ENCODE results near the gene MBD6. TPM values are rescaled to one million over a fixed set of nuclear protein-coding genes. Genes with fewer than 3 reads are reported as not detected.

MBD6 gene
- total and polyA plus RNA-seq, 2 of the 4 experiments (the other 2 are of a cell fraction), result 0.90 to 9.3 TPM

GRCh38 chr12:57553343-57554202 is 30.9 kb downstream of the MBD6 start:
- H4K20me1 ChIP-seq (ENCODE audit: insufficient read depth, low read length), result no peaks in the 10 kb centered on the region
- ATAC-seq (ENCODE audit: low read depth) (no peak), DNase-seq (no peak)
- ChIA-PET CTCF (interaction anchor here (1.0 kb wide), 1 partner anchor 79 kb away, joined by 3 read pairs; the partner anchor contains the start of gene B4GALNT1), POLR2A (ENCODE audit: unreplicated experiment) (no interaction called here)
- intact Hi-C loops (cut with micrococcal nuclease), result no loop called here
- TF ChIP-seq POLR2A (IDR thresholded peaks at IDR 0.05; ENCODE audit: low read depth, low read length), result no peak
- TF ChIP-seq CEBPB (IDR thresholded peaks at IDR 0.05; ENCODE audit: low read depth, low read length), result no peak
- no peak for TF ChIP-seq CHD1 (IDR thresholded peaks at IDR 0.05; ENCODE audit: low read depth, low read length)
- TF ChIP-seq MXI1 (IDR thresholded peaks at IDR 0.05; ENCODE audit: borderline replicate concordance, low read depth, low read length), result no peak
- no peak for TF ChIP-seq FOS (IDR thresholded peaks at IDR 0.05; ENCODE audit: low read depth, low read length)
- TF ChIP-seq CTCF (conservative IDR thresholded peaks at IDR 0.05; ENCODE audit: low read depth, low read length), result no peak
- no peak for TF ChIP-seq RCOR1 (IDR thresholded peaks at IDR 0.05; ENCODE audit: insufficient replicate concordance, low read length)
- peaks cover 43% of the 10 kb centered on the region for H3K27me3 ChIP-seq (ENCODE audit: control insufficient read depth, insufficient read depth, low read length)
- in situ Hi-C loops (cut with MboI; ENCODE audit: low sequenced_read_pairs), result no loop called here
- no peak overlapping the region for H3K9ac ChIP-seq (ENCODE audit: low read depth, low read length)
- no peaks in the 10 kb centered on the region for H3K36me3 ChIP-seq (ENCODE audit: control insufficient read depth, insufficient read depth, low read length)
- H2BK15ac ChIP-seq (ENCODE audit: low read depth, low read length), result no peak overlapping the region
- H3K4me3 ChIP-seq (ENCODE audit: insufficient read depth, low read depth, low read length), result no peak overlapping the region
- no peak overlapping the region for H2AFZ ChIP-seq (replicated peaks; ENCODE audit: low read length, poor library complexity)
- H3K56ac ChIP-seq (ENCODE audit: extremely low read depth, insufficient read depth, low read length), result no peak overlapping the region
- no peak overlapping the region for H4K91ac ChIP-seq (ENCODE audit: insufficient read depth, low read depth, low read length)
- peaks cover 0 to 4% of the 10 kb centered on the region in 2 experiments; a peak in 1 of 4 replicates for H3K79me1 ChIP-seq (ENCODE audit: low read depth in 1 of 2, low read length in 2 of 2)
- H3K4ac ChIP-seq (ENCODE audit: low read depth, low read length), result no peak overlapping the region
- H2BK120ac ChIP-seq (ENCODE audit: low read depth, low read length), result no peak overlapping the region
- no peak overlapping the region for H4K8ac ChIP-seq (ENCODE audit: low read depth in 2 of 2, low read length in 2 of 2)
- no peak overlapping the region for H3K4me2 ChIP-seq (ENCODE audit: low read depth, low read length)
- H3K23ac ChIP-seq (ENCODE audit: low read depth, low read length), result no peak overlapping the region
- no peak overlapping the region for H2BK5ac ChIP-seq (ENCODE audit: low read depth, low read length, poor library complexity, severe bottlenecking)
- H3K27ac ChIP-seq (ENCODE audit: insufficient read depth, low read length), result no peak overlapping the region
- WGBS, 2 experiments (ENCODE audit: extremely low coverage in 2 of 2, insufficient read length in 1 of 2), result 57% methylated on average over 1 of the region's 7 CpGs; no CpG with 5 or more reads in 1 of the 2 experiments
- H4K5ac ChIP-seq (ENCODE audit: low read depth, low read length), result no peak overlapping the region
- H3K9me1 ChIP-seq (ENCODE audit: insufficient read depth, low read length), result peaks cover 7% of the 10 kb centered on the region; the same call in 1 of the 2 replicates
- BruUV-seq (replicated peaks), result no TSS peak
- dilution Hi-C loops (cut with HindIII; ENCODE audit: low sequenced_read_pairs, unreplicated experiment), result loop anchor here (25.0 kb wide), 1 partner anchor 109 kb away; no protein-coding TSS in a partner anchor
- no peaks in the 10 kb centered on the region for H3K9me3 ChIP-seq (ENCODE audit: control insufficient read depth, insufficient read depth, low read length)
- H2AK9ac ChIP-seq (replicated peaks; ENCODE audit: low read depth, low read length, poor library complexity), result peak overlapping the region; percentile 39
- no peak overlapping the region; the same call in 1 of the 2 replicates for H3K14ac ChIP-seq (replicated peaks; ENCODE audit: low read depth, low read length)
- H3K18ac ChIP-seq (ENCODE audit: low read depth, low read length), result no peak overlapping the region
- H3K4me1 ChIP-seq (ENCODE audit: control insufficient read depth, insufficient read depth, low read length), result peaks cover 3% of the 10 kb centered on the region
- H2AK5ac ChIP-seq (ENCODE audit: low read depth, low read length), result no peak overlapping the region
- no peak overlapping the region for H2BK20ac ChIP-seq (ENCODE audit: low read depth, low read length)
